A673 (cell line): ENCODE data around the gene MAP7. TPM values are rescaled to one million over a fixed set of nuclear protein-coding genes. Genes with fewer than 3 reads are reported as not detected.

Experiments used
- BruUV-seq: library from RNA; stranded (reverse); fragments of 400-500 nt; replicated peaks from 2 replicates; lab custom pipeline; 2021; lab: Mats Ljungman, UMichigan
- CTCF ChIA-PET: fragments of 300-600 bp; sonication (Branson Sonifier 250); formaldehyde crosslinking; loops from one replicate; lab custom pipeline; 2022; ENCODE audit warnings: antibody characterized with exemption; lab: Charles Lee
- POLR2A ChIA-PET: fragments of 300-600 bp; sonication (Branson Sonifier 250); formaldehyde crosslinking; loops from one replicate; lab custom pipeline; 2022; ENCODE audit warnings: antibody characterized with exemption; ENCODE audit not compliant: low non-redundant PET; lab: Charles Lee
- DNase-seq: peaks from one replicate; pipeline ENCODE4 v3.0.0-alpha.2; 2015; ENCODE audit warnings: low spot score
- H3K27ac ChIP-seq: fragments of 200-600 bp; sonication (generic); 2 replicates; pipeline ENCODE4 v1.5.1; 2016; ENCODE audit warnings: mixed run types, low read depth, mild to moderate bottlenecking, mixed read lengths, antibody characterized with exemption, low read length; ENCODE audit not compliant: poor library complexity, severe bottlenecking
- H3K27me3 ChIP-seq: fragments of 200-600 bp; sonication (generic); replicated peaks from 2 replicates; pipeline ENCODE4 v1.6.1; 2017; ENCODE audit warnings: mixed run types, low read depth, mild to moderate bottlenecking, mixed read lengths, antibody characterized with exemption, low read length; ENCODE audit not compliant: insufficient read depth, poor library complexity
- H3K36me3 ChIP-seq: fragments of 200-600 bp; sonication (generic); 2 replicates; pipeline ENCODE4 v1.6.1; 2016; ENCODE audit warnings: mixed run types, mild to moderate bottlenecking, mixed read lengths, antibody characterized with exemption, low read length; ENCODE audit not compliant: insufficient read depth, poor library complexity, severe bottlenecking
- H3K4me1 ChIP-seq: fragments of 200-600 bp; sonication (generic); 2 replicates; pipeline ENCODE4 v1.6.1; 2017; ENCODE audit warnings: mixed run types, mild to moderate bottlenecking, mixed read lengths, antibody characterized with exemption, low read length; ENCODE audit not compliant: insufficient read depth, poor library complexity, severe bottlenecking
- H3K4me3 ChIP-seq: fragments of 200-600 bp; sonication (generic); 2 replicates; pipeline ENCODE4 v1.5.1; 2016; ENCODE audit warnings: low read depth, mixed run types, mild to moderate bottlenecking, mixed read lengths, low read length; ENCODE audit not compliant: poor library complexity, severe bottlenecking
- H3K9me3 ChIP-seq: fragments of 200-600 bp; sonication (generic); 2 replicates; pipeline ENCODE4 v1.6.1; 2016; ENCODE audit warnings: mixed run types, low read depth, mild to moderate bottlenecking, mixed read lengths, antibody characterized with exemption, low read length; ENCODE audit not compliant: poor library complexity, severe bottlenecking
- EZH2 ChIP-seq: fragments of 200-600 bp; sonication (generic); IDR thresholded peaks from 2 replicates; pipeline ENCODE4 v1.6.1; 2017; ENCODE audit warnings: borderline replicate concordance, low read depth, mild to moderate bottlenecking, mixed read lengths, antibody characterized with exemption, low read length; ENCODE audit not compliant: poor library complexity, severe bottlenecking
- intact Hi-C: fragments of 100-400 bp; cut with micrococcal nuclease; formaldehyde crosslinking; loops from one replicate; pipeline ENCODE4 v1.10.0; 2022; ENCODE audit not compliant: unreplicated experiment
- total RNA-seq: library from RNA; stranded (reverse); gene quantifications from 2 replicates; pipeline ENCODE4 v1.2.3, GENCODE V29; 2021
- TF ChIP-seq, protein P1 (sequence below): fragments of 300-800, 200-600 bp; sonication (generic); conservative IDR thresholded peaks from 2 replicates; pipeline ENCODE4 v1.5.1; 2017; ENCODE audit warnings: low read depth, mild to moderate bottlenecking, antibody characterized with exemption, low read length, moderate library complexity, mixed read lengths

Gene MAP7
- total RNA-seq, 1 experiment from 2014 or later: 0.09 TPM

DNA sequence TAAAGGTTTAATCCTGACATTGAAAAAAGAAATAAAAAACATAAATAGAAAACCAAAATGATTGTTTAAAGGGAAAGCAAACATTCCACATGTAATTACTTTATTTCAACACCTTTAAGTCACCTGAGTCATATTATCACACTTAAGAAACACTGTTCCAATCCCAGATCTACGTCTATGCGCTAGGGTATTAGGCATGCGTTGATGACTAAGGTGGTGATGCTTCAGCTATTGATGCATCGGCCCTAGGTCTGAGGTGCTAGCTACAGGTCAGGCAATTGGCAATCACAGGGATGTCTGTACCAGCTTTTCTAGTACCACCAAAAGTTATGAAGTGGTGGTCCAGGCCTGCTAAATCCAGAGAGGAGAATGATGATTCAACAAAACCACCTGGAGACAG, 162.9 kb downstream of the MAP7 start:
- CTCF ChIA-PET: no interaction called here
- Histone ChIP-seq H3K27ac (no peak overlapping the region), H3K4me3 (no peak overlapping the region), H3K4me1 (no peaks in the 10 kb centered on the region), H3K36me3 (no peaks in the 10 kb centered on the region), H3K9me3 (no peaks in the 10 kb centered on the region), H3K27me3 (peaks cover 3% of the 10 kb centered on the region)
- BruUV-seq: no TSS peak
- intact Hi-C loops: no loop called here
- POLR2A ChIA-PET: no interaction called here
- TF ChIP-seq, protein P1, sequence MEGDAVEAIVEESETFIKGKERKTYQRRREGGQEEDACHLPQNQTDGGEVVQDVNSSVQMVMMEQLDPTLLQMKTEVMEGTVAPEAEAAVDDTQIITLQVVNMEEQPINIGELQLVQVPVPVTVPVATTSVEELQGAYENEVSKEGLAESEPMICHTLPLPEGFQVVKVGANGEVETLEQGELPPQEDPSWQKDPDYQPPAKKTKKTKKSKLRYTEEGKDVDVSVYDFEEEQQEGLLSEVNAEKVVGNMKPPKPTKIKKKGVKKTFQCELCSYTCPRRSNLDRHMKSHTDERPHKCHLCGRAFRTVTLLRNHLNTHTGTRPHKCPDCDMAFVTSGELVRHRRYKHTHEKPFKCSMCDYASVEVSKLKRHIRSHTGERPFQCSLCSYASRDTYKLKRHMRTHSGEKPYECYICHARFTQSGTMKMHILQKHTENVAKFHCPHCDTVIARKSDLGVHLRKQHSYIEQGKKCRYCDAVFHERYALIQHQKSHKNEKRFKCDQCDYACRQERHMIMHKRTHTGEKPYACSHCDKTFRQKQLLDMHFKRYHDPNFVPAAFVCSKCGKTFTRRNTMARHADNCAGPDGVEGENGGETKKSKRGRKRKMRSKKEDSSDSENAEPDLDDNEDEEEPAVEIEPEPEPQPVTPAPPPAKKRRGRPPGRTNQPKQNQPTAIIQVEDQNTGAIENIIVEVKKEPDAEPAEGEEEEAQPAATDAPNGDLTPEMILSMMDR: no peak
- no peak for TF ChIP-seq EZH2
- no peak for DNase-seq

DNA sequence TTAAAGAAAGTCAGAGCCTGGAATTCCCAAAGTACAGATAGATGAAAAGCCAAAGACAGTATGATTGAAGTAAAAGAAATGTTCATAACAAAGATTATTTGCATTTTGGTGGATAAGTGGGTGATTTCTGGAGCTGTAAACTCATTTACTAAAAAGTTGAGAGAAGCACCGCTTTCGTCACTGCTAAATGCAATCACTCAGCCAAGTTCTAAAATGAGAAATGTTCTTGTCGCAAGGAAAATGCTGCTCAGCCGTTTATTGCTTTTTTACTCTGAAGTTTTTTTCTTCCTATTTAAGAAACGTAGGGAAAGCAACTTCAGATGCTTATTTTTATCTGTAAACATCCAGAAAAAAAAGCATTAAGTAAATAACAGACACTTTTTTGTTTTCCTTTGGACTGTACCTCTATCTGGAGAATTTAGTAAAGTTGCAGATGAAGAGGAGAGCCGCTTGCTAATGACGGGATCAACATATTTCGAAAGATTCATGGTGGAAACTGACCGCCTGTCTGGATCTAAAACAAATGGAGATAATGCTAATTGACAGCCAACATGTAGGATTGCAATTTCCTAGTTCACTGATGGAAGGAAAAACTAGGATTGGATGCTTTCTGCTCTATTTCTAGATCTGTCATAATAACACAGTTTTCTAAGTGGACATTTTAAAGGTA, 166.8 kb downstream of the MAP7 start:
- CTCF ChIA-PET: no interaction called here
- H3K36me3 ChIP-seq: no peaks in the 10 kb centered on the region
- POLR2A ChIA-PET: no interaction called here
- BruUV-seq: no TSS peak
- no peak overlapping the region for H3K27ac ChIP-seq
- H3K9me3 ChIP-seq: no peaks in the 10 kb centered on the region
- peaks cover 3% of the 10 kb centered on the region for H3K27me3 ChIP-seq
- no peak for TF ChIP-seq EZH2
- TF ChIP-seq, protein P1: no peak
- DNase-seq: no peak
- intact Hi-C loops: no loop called here
- H3K4me1 ChIP-seq: no peaks in the 10 kb centered on the region
- no peak overlapping the region for H3K4me3 ChIP-seq

DNA sequence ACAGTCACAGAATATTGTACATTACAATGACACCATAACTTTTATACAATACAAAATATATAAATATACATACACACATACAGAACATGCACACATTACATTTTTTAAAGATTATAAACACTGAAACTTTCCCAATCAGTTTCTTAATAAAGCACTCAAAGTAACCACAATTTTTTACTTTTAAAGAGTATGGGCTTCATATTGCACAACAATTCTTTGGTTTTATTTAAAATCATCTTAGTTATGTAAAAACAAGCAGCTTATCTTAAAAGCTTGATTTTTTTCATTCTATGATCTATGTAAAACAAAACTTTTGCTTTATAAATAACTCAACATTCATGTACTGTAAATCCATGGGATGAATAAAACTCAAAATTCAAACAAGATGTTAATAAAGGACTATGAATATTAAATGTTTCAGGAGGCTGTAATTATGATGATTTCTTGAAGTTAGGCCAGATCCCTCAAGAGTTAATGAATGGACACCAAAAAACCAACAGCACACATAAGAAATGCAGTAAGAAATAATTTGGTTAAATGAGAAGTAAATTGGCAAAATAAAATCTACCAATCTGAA, 167.5 kb downstream of the MAP7 start:
- no TSS peak for BruUV-seq
- CTCF ChIA-PET: no interaction called here
- POLR2A ChIA-PET: no interaction called here
- Histone ChIP-seq H3K27ac (no peak overlapping the region), H3K36me3 (no peaks in the 10 kb centered on the region), H3K4me3 (no peak overlapping the region), H3K27me3 (peaks cover 3% of the 10 kb centered on the region), H3K9me3 (no peaks in the 10 kb centered on the region), H3K4me1 (no peaks in the 10 kb centered on the region)
- DNase-seq: no peak
- intact Hi-C loops: no loop called here
- TF ChIP-seq, protein P1: no peak
